HepG2 (cell line): ENCODE data around the gene SEPHS2. TPM values are rescaled to one million over a fixed set of nuclear protein-coding genes. Genes with fewer than 3 reads are reported as not detected.

ENCODE experiments used
- ATAC-seq: fragments of 200-7000 bp; cut with Tn5 transposase; 3 replicates; pipeline ENCODE4 v1.9.1; 2020; ENCODE audit warnings: mild to moderate bottlenecking, moderate library complexity
- BruUV-seq: library from RNA; stranded (reverse); fragments of 400-500 nt; replicated peaks from 2 replicates; lab custom pipeline; 2021; lab: Mats Ljungman, UMichigan
- CTCF ChIA-PET: fragments of 300-600 bp; formaldehyde crosslinking; extraction: SDS; loops from one replicate; lab custom pipeline; 2021; ENCODE audit warnings: low total read pairs, inconsistent platforms, low intra/inter-chr PET ratio; lab: Yijun Ruan, JAX
- POLR2A ChIA-PET: fragments of 350-600 bp; sonication (Branson Sonifier 250); formaldehyde crosslinking; loops from one replicate; lab custom pipeline; 2020; ENCODE audit warnings: antibody characterized with exemption, inconsistent platforms; lab: Yijun Ruan, JAX
- DNase-seq: peaks from one replicate; pipeline ENCODE4 v3.0.0-alpha.2; 2015; ENCODE audit warnings: low spot score
- FAIRE-seq: peaks from 3 replicates; lab custom pipeline; 2011; peaks lifted over from hg19 to GRCh38; lab: Jason Lieb, UNC
- H2AFZ ChIP-seq: one replicate; pipeline ENCODE4 v1.6.1; 2011; ENCODE audit warnings: low read length, inconsistent platforms
- H3K27ac ChIP-seq: fragments of 300-600 bp; 3 replicates; pipeline ENCODE4 v1.8.0; 2011; ENCODE audit warnings: mixed run types, mild to moderate bottlenecking, mixed read lengths, low read length, inconsistent platforms; ENCODE audit not compliant: insufficient read depth; ENCODE audit errors: extremely low read length
- H3K27me3 ChIP-seq, 2 experiments: fragments of 200-600 bp in 1 of 2; 2 replicates in 1 of 2; 3 replicates in 1 of 2; pipeline versions ENCODE4 v1.6.0 to v1.8.0; 2011; ENCODE audit warnings: low read length in 2 of 2, mild to moderate bottlenecking in 2 of 2, moderate library complexity in 2 of 2, inconsistent platforms in 1 of 2; ENCODE audit not compliant: insufficient read depth in 2 of 2, control insufficient read depth in 1 of 2
- H3K36me3 ChIP-seq, 2 experiments: fragments of 200-600 bp in 1 of 2; replicated peaks in 1 of 2; 2 replicates in 1 of 2; 3 replicates in 1 of 2; pipeline versions ENCODE4 v1.5.1 to v1.8.0; 2011; ENCODE audit warnings: low read length in 2 of 2, inconsistent platforms in 1 of 2; ENCODE audit not compliant: insufficient read depth in 2 of 2, control insufficient read depth in 1 of 2
- H3K4me1 ChIP-seq: 2 replicates; pipeline ENCODE4 v1.5.1; 2012; ENCODE audit warnings: low read length, inconsistent platforms; ENCODE audit not compliant: insufficient read depth
- H3K4me2 ChIP-seq: 2 replicates; pipeline ENCODE4 v1.6.0; 2011; ENCODE audit warnings: low read depth, low read length, inconsistent platforms
- H3K4me3 ChIP-seq, 3 experiments: fragments of 200-600 bp in 1 of 3; sonication (generic), shearing (Covaris generic) in 1 of 3; replicated peaks in 1 of 3; 2 replicates each; pipeline ENCODE4 v1.5.1; 2011 to 2016; ENCODE audit warnings: low read length in 3 of 3, inconsistent platforms in 2 of 3, low read depth in 2 of 3, mild to moderate bottlenecking in 2 of 3, control low read depth in 1 of 3, mixed read lengths in 1 of 3; ENCODE audit not compliant: insufficient read depth in 1 of 3
- H3K79me2 ChIP-seq: one replicate; pipeline ENCODE4 v1.6.1; 2011; ENCODE audit warnings: low read length, inconsistent platforms; ENCODE audit not compliant: insufficient read depth
- H3K9ac ChIP-seq: 2 replicates; pipeline ENCODE4 v1.6.0; 2011; ENCODE audit warnings: mild to moderate bottlenecking, low read depth, low read length, inconsistent platforms; ENCODE audit not compliant: insufficient read depth
- H3K9me3 ChIP-seq: 2 replicates; pipeline ENCODE4 v1.5.1; 2012; ENCODE audit warnings: mild to moderate bottlenecking, low read length
- H4K20me1 ChIP-seq: 2 replicates; pipeline ENCODE4 v1.6.0; 2011; ENCODE audit warnings: inconsistent platforms, mild to moderate bottlenecking, low read length, moderate library complexity; ENCODE audit not compliant: insufficient read depth
- DNMT1 ChIP-seq: sonication (generic); formaldehyde crosslinking; IDR thresholded peaks from 2 replicates; pipeline ENCODE4 v1.5.1; 2020; ENCODE audit warnings: mild to moderate bottlenecking, missing genetic modification reagents
- GATAD1 ChIP-seq: IDR thresholded peaks from 2 replicates; pipeline ENCODE4 v1.6.1; 2016; ENCODE audit warnings: missing genetic modification reagents, missing compliant biosample characterization
- GMEB1 ChIP-seq: sonication (generic); formaldehyde crosslinking; IDR thresholded peaks from 2 replicates; pipeline ENCODE4 v1.5.1; 2020; ENCODE audit warnings: missing genetic modification reagents, mild to moderate bottlenecking, borderline replicate concordance
- JUND ChIP-seq: sonication (generic); formaldehyde crosslinking; IDR thresholded peaks from 2 replicates; pipeline ENCODE4 v1.8.0; 2022; ENCODE audit warnings: mild to moderate bottlenecking, missing genetic modification reagents
- MAZ ChIP-seq, 2 experiments: sonication (generic) in 1 of 2; formaldehyde crosslinking in 1 of 2; IDR thresholded peaks; 2 replicates each; pipeline versions ENCODE4 v1.5.0 to v1.6.1; 2012 to 2020; ENCODE audit warnings: low read depth in 2 of 2, mild to moderate bottlenecking in 2 of 2, borderline replicate concordance in 1 of 2, improper control_type of control experiment in 1 of 2, low read length in 1 of 2, missing genetic modification reagents in 1 of 2, moderate library complexity in 1 of 2
- POLR2AphosphoS5 ChIP-seq: IDR thresholded peaks from 2 replicates; pipeline ENCODE4 v1.6.1; 2012; ENCODE audit warnings: low read depth, low read length
- THYN1 ChIP-seq: sonication (generic); formaldehyde crosslinking; IDR thresholded peaks from 2 replicates; pipeline ENCODE4 v1.8.1; 2023; ENCODE audit warnings: low read depth, mild to moderate bottlenecking, moderate library complexity, missing genetic modification reagents, borderline replicate concordance
- ZNF234 ChIP-seq: sonication (generic); formaldehyde crosslinking; conservative IDR thresholded peaks from 2 replicates; pipeline ENCODE4 v1.5.1; 2020; ENCODE audit warnings: mild to moderate bottlenecking, missing genetic modification reagents
- ZNF263 ChIP-seq: sonication (generic); formaldehyde crosslinking; IDR thresholded peaks from 2 replicates; pipeline ENCODE4 v1.4.0; 2020; ENCODE audit warnings: missing genetic modification reagents
- ZNF44 ChIP-seq: sonication (generic); formaldehyde crosslinking; IDR thresholded peaks from 2 replicates; pipeline ENCODE4 v1.5.1; 2020; ENCODE audit warnings: mild to moderate bottlenecking, missing genetic modification reagents
- ZNF800 ChIP-seq: sonication (generic); formaldehyde crosslinking; IDR thresholded peaks from 2 replicates; pipeline ENCODE4 v1.4.0; 2020; ENCODE audit warnings: missing genetic modification reagents
- WGBS: methylation state at CpG from one replicate; pipeline ENCODE4 v1.1.6; 2017; ENCODE audit warnings: low lambda C conversion rate; 5-methylcytosine and 5-hydroxymethylcytosine counted together
- in situ Hi-C: cut with HindIII; loops from 2 replicates; pipeline ENCODE4 v1.10.0; 2017; ENCODE audit warnings: low pct_unique_long_range_greater_than_20kb; ENCODE audit not compliant: extremely low pct_ligation_motif_present
- intact Hi-C: fragments of 100-400 bp; cut with micrococcal nuclease; formaldehyde crosslinking; loops from one replicate; pipeline ENCODE4 v1.10.0; 2022; ENCODE audit not compliant: unreplicated experiment
- polyA plus RNA-seq, 8 experiments: library from polyadenylated mRNA; depleted of rRNA in 3 of 8; stranded (reverse) in 7 of 8; unstranded in 1 of 8; fragments of >200 nt; fragmentation: Illumina TruSeq in 4 of 8; extraction: Trizol in 4 of 8; gene quantifications; 2 replicates each; pipeline versions ENCODE4 v1.2.1 to v1.2.3, GENCODE V29; 2011 to 2016; ENCODE audit warnings: low read depth in 4 of 8, missing spikeins in 1 of 8, mixed read lengths in 1 of 8; ENCODE audit not compliant: insufficient read depth in 1 of 8
- total RNA-seq, 5 experiments: library from RNA; depleted of rRNA; stranded (reverse); fragments of >200 nt; fragmentation: Illumina TruSeq; extraction: Trizol; gene quantifications; 2 replicates each; pipeline ENCODE4 v1.2.3, GENCODE V29; 2016; ENCODE audit warnings: low read depth in 1 of 5

SEPHS2 gene
- total and polyA plus RNA-seq, 2 of the 13 experiments (the other 11 are each of a cell fraction or from before 2014, with no cell fraction given), result 20.7 to 127 TPM

- TF ChIP-seq JUND (CRISPR knock-in tag) (no peak), GATAD1 (CRISPR knock-in tag) (peak; percentile 71)
Measured at GRCh38 chr16:30445408-30446202, at the start of gene SEPHS2 (continued).

GRCh38 chr16:30494709-30495108 is 49.0 kb upstream of the SEPHS2 start:
- Histone ChIP-seq H3K4me2 (no peak overlapping the region), H2AFZ (no peak overlapping the region), H3K27ac (no peak overlapping the region), H3K79me2 (no peaks in the 10 kb centered on the region), H3K9me3 (no peaks in the 10 kb centered on the region), H3K27me3 (no peaks in the 10 kb centered on the region; a peak in 1 of 5 replicates), H4K20me1 (no peaks in the 10 kb centered on the region), H3K9ac (no peak overlapping the region), H3K4me3 (no peak overlapping the region), H3K4me1 (peaks cover 10% of the 10 kb centered on the region), H3K36me3 (no peaks in the 10 kb centered on the region)
- BruUV-seq, result no TSS peak
- FAIRE-seq (no peak), ATAC-seq (no peak), DNase-seq (no peak)
- 73% methylated on average over 12 of the region's 12 CpGs for WGBS
- in situ Hi-C loops, result no loop called here
- intact Hi-C loops, result no loop called here
- ChIA-PET CTCF (no interaction called here), POLR2A (no interaction called here)
- TF ChIP-seq ZNF263 (peak; percentile 82), ZNF44 (CRISPR knock-in tag) (no peak)

GRCh38 chr16:30493941-30494488 is 48.3 kb upstream of the SEPHS2 start:
- ChIA-PET POLR2A (no interaction called here), CTCF (no interaction called here)
- H3K4me1 ChIP-seq, result peaks cover 17% of the 10 kb centered on the region
- ATAC-seq (no peak; the same call in 2 of the 3 replicates), FAIRE-seq (no peak), DNase-seq (no peak)
- H2AFZ ChIP-seq, result no peak overlapping the region
- intact Hi-C loops, result no loop called here
- no peak overlapping the region for H3K4me2 ChIP-seq
- WGBS, result 64% methylated on average over 10 of the region's 11 CpGs
- H3K36me3 ChIP-seq, result no peaks in the 10 kb centered on the region
- H3K9me3 ChIP-seq, result no peaks in the 10 kb centered on the region
- no peak overlapping the region for H3K4me3 ChIP-seq
- H3K79me2 ChIP-seq, result no peaks in the 10 kb centered on the region
- H3K27ac ChIP-seq, result no peak overlapping the region
- BruUV-seq, result no TSS peak
- in situ Hi-C loops, result no loop called here
- H3K9ac ChIP-seq, result no peak overlapping the region
- H3K27me3 ChIP-seq, result no peaks in the 10 kb centered on the region; a peak in 1 of 5 replicates
- no peaks in the 10 kb centered on the region for H4K20me1 ChIP-seq
- TF ChIP-seq ZNF800 (CRISPR knock-in tag) (no peak), ZNF234 (CRISPR knock-in tag) (no peak), POLR2AphosphoS5 (no peak), THYN1 (CRISPR knock-in tag) (no peak), GMEB1 (CRISPR knock-in tag) (no peak), DNMT1 (CRISPR knock-in tag) (no peak), MAZ (IDR thresholded peaks at IDR 0.05; ENCODE audit: borderline replicate concordance, low read depth, low read length) (no peak), MAZ (CRISPR knock-in tag; IDR thresholded peaks at IDR 0.05; ENCODE audit: low read depth) (no peak)
